ENCODE results near the gene SV2A.

- TF ChIP-seq CTCF (tag by site-specific recombination; IDR thresholded peaks at IDR 0.05) (no peak), ZNF692 (tag by site-specific recombination; IDR thresholded peaks at IDR 0.05) (no peak), TCF7L2 (IDR thresholded peaks at IDR 0.05; ENCODE audit: borderline replicate concordance, low read depth, low read length) (no peak)
Observed at GRCh38 chr1:149916898-149917252, 769 bp downstream of the SV2A start.
